CD4-positive, alpha-beta T cell treated with Interleukin-4 for 4 hours (primary cell): ENCODE measurements around the gene S1PR2.
"Not testable (repeated sequence)": the region's sequence is repeated elsewhere in the genome, so short reads cannot be mapped to it uniquely, and the experiment has no call there.

Experiments used
- DNase-seq: peaks from one replicate; pipeline ENCODE4 v3.0.0-alpha.2; 2020

Gene S1PR2

DNA sequence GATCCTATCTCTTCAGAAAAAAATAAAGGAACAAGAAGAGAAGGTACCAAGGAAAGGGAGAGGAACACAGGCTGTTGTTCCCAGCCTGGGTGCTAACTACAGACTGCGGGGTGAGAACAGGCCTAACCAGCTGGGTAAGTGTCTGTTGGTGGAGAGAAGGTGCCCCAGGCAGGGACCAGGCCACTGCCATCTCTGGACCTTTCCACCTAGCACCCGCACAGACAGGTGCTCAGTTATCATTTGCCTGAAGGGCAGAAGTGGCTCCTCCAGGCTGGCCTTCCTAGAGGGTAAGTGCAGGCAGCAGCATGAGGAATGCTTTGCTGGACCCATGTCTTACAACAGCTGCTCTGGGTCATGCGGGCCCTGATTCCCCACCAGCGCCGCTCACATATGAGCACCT is 46.5 kb downstream of the S1PR2 start:
- DNase-seq = no peak

- DNase-seq = no peak
These were observed 47.2 kb downstream of the S1PR2 start for GRCh38 chr19:10183926-10184325.

- DNase-seq = no peak
These were observed 48.3 kb downstream of the S1PR2 start for GRCh38 chr19:10182847-10183246.

DNA sequence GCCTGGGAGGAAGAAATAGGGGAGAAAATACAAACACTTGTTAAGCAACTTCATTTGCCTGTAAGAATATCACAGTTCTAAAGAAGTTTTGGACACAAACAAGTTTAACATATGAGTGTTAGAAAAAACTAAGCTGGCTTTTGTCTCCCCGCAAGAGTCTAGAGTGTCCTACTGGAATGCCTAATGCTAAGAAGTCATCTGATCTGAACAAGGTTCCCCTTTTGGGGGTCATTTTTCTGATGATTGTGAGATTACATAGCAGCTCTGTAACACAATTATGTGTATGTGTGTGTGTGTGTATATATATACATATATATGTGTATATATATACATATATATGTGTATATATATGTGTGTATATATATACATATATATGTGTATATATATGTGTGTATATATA is 49.1 kb downstream of the S1PR2 start:
- no peak for DNase-seq

DNA sequence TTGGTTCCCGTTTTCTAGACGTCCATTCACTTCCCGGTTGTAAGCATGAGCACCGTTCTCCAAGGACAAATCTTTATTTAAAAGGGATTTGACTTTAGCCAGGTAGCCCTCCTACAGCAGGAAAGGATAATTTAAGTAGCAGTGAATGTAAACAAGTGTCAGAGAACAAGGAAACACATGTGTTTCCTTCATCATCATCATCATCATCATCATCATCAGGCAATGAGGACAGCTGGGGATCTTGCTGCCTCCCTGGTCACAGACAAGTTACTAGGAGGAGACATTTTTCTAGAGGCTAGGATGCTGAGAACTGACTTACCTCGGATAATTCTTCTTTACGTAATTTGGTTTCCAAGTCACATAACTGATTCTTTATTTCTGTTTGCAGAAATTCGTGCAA is 50.7 kb downstream of the S1PR2 start:
- DNase-seq = no peak

- not testable (repeated sequence) for DNase-seq
These were observed 51.1 kb downstream of the S1PR2 start for GRCh38 chr19:10180024-10180423.

DNA sequence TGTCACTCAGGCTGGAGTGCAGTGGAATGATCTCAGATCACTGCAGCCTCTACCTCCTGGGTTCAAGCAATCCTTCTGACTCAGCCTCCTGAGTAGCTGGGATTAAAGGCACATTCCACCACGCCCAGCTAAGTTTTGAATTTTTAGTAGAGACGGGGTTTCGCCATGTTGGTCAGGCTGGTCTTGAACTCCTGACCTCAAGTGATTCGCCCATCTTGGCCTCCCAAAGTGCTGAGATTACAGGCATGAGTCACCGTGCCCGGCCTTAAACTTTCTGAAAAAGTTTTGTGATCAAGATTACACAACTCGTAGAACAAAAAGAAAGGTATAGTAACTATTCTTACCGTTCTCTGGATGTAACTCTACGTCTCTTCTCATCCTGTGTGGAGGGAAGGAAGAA is 57.6 kb downstream of the S1PR2 start:
- DNase-seq = no peak
